Measurements from ENCODE around the gene ATRNL1. TPM values are rescaled to one million over a fixed set of nuclear protein-coding genes. Genes with fewer than 3 reads are reported as not detected.
"Not testable (repeated sequence)": the region's sequence is repeated elsewhere in the genome, so short reads cannot be mapped to it uniquely, and the experiment has no call there.

Gene ATRNL1
- total RNA-seq, 1 experiment from 2014 or later, result 28.7 TPM

DNA sequence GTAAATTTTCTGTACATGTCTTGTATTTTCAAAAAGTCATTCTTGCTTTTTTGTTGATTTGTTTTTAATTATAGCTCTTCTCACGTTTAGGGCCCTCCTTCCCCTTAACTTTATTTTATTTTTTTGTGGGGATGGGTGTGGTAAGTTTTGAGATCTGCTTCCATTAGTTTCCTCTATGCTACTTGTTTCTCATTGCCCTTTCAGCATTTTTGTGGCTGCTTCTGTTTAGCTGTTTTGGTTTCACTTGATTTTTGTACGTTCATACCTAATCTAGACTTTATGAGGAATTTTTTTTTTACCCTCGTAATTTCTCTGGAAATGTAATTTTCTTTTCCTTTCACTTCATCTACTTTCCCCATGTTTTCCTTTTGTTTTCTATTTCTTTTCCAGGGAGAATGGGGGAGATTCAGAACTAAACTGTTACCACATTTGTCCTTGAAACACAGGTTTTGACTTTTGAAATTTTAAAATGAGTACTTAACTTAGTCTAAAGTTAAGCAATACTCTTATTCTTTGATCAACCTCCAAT lies 80.8 kb downstream of the ATRNL1 start (continued):
- TF ChIP-seq, protein P1, sequence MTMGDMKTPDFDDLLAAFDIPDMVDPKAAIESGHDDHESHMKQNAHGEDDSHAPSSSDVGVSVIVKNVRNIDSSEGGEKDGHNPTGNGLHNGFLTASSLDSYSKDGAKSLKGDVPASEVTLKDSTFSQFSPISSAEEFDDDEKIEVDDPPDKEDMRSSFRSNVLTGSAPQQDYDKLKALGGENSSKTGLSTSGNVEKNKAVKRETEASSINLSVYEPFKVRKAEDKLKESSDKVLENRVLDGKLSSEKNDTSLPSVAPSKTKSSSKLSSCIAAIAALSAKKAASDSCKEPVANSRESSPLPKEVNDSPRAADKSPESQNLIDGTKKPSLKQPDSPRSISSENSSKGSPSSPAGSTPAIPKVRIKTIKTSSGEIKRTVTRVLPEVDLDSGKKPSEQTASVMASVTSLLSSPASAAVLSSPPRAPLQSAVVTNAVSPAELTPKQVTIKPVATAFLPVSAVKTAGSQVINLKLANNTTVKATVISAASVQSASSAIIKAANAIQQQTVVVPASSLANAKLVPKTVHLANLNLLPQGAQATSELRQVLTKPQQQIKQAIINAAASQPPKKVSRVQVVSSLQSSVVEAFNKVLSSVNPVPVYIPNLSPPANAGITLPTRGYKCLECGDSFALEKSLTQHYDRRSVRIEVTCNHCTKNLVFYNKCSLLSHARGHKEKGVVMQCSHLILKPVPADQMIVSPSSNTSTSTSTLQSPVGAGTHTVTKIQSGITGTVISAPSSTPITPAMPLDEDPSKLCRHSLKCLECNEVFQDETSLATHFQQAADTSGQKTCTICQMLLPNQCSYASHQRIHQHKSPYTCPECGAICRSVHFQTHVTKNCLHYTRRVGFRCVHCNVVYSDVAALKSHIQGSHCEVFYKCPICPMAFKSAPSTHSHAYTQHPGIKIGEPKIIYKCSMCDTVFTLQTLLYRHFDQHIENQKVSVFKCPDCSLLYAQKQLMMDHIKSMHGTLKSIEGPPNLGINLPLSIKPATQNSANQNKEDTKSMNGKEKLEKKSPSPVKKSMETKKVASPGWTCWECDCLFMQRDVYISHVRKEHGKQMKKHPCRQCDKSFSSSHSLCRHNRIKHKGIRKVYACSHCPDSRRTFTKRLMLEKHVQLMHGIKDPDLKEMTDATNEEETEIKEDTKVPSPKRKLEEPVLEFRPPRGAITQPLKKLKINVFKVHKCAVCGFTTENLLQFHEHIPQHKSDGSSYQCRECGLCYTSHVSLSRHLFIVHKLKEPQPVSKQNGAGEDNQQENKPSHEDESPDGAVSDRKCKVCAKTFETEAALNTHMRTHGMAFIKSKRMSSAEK (CRISPR knock-in tag; IDR thresholded peaks at IDR 0.05; ENCODE audit: borderline replicate concordance), result no peak

DNA sequence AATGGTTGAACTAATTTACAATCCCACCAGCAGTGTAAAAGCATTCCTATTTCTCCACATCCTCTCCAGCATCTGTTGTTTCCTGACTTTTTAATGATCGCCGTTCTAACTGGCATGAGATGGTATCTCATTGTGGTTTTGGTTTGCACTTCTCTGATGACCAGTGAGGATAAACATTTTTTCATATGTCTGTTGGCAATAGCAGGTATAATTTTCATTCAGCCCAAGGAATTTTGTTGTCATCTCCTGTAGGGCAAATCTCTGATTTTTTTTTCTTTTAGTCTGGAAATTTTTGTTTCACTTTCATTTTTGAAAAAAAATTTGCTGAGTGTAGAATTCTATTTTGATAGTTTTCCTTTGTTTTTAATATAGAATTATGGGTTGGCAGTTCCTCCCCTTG lies 114.1 kb downstream of the ATRNL1 start:
- H3K4me1 Mint-ChIP-seq; H3K27me3 Mint-ChIP-seq (ENCODE audit: low read depth); H3K36me3 Mint-ChIP-seq; H3K9me3 Mint-ChIP-seq; DNase-seq (ENCODE audit: low spot score); H3K4me3 Mint-ChIP-seq; ATAC-seq; CTCF ChIA-PET; POLR2A ChIA-PET: not testable (repeated sequence)
- H3K27ac Mint-ChIP-seq, result peak overlapping the region; percentile 64; the same call in 1 of the 2 replicates

DNA sequence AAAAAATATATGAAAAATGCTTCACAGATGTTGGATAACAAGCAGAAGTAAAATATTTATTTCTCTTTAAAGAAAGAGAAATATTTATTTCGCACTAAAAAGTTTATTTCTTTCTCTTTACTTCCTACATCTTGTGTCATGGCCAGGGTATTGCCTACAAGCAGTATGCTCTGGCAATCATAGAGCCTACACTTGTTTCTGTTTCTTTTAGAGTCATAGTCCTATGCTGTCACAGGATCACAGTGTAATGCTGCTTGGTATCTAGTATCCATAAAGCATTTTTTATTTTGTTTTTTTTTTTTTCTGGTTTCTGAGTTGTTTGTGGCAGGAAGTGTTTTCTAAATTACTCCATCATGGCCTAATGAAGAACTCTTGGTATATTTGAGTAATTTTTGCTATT lies 116.0 kb downstream of the ATRNL1 start:
- Mint-ChIP-seq H3K4me3 (no peak overlapping the region), H3K27me3 (ENCODE audit: low read depth) (no peaks in the 10 kb centered on the region), H3K36me3 (no peaks in the 10 kb centered on the region), H3K4me1 (no peaks in the 10 kb centered on the region), H3K27ac (no peak overlapping the region), H3K9me3 (0 out of 2 replicates have a peak, but pooled peaks cover 3% of the 10 kb centered on the region)
- POLR2A ChIA-PET, result no interaction called here
- ATAC-seq (no peak), DNase-seq (ENCODE audit: low spot score) (no peak)
- TF ChIP-seq OVOL2 (CRISPR knock-in tag; IDR thresholded peaks at IDR 0.05; ENCODE audit: borderline replicate concordance), result no peak
- TF ChIP-seq, protein P2, sequence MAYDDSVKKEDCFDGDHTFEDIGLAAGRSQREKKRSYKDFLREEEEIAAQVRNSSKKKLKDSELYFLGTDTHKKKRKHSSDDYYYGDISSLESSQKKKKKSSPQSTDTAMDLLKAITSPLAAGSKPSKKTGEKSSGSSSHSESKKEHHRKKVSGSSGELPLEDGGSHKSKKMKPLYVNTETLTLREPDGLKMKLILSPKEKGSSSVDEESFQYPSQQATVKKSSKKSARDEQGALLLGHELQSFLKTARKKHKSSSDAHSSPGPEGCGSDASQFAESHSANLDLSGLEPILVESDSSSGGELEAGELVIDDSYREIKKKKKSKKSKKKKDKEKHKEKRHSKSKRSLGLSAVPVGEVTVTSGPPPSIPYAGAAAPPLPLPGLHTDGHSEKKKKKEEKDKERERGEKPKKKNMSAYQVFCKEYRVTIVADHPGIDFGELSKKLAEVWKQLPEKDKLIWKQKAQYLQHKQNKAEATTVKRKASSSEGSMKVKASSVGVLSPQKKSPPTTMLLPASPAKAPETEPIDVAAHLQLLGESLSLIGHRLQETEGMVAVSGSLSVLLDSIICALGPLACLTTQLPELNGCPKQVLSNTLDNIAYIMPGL (CRISPR knock-in tag; IDR thresholded peaks at IDR 0.05), result no peak
- TF ChIP-seq, protein P3, sequence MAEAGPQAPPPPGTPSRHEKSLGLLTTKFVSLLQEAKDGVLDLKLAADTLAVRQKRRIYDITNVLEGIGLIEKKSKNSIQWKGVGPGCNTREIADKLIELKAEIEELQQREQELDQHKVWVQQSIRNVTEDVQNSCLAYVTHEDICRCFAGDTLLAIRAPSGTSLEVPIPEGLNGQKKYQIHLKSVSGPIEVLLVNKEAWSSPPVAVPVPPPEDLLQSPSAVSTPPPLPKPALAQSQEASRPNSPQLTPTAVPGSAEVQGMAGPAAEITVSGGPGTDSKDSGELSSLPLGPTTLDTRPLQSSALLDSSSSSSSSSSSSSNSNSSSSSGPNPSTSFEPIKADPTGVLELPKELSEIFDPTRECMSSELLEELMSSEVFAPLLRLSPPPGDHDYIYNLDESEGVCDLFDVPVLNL (CRISPR knock-in tag; IDR thresholded peaks at IDR 0.05; ENCODE audit: borderline replicate concordance, low read depth), result no peak
- CTCF ChIA-PET, result no interaction called here

DNA sequence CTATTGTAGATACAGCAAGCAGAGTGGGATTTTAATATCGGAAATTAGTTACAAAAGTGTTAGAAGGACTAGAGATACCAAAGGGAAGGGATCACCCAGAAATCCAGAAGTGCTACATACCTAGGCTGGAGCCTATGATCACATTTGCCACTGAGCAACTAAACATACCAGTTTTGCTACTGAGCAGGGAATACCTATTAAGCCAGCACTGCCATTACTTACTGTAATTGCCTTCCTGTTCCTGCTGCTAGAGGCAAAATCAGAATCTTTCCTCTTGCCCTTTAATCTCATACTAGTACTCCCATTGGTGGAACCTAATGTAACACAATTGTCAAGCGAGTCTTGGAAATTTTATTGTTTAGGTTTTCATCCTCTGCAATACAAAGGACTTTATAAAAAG lies 121.7 kb downstream of the ATRNL1 start:
- no peak overlapping the region for H3K27ac Mint-ChIP-seq
- no peaks in the 10 kb centered on the region for H3K4me1 Mint-ChIP-seq
- ChIA-PET POLR2A (no interaction called here), CTCF (no interaction called here)
- H3K4me3 Mint-ChIP-seq, result no peak overlapping the region
- H3K27me3 Mint-ChIP-seq (ENCODE audit: low read depth), result no peaks in the 10 kb centered on the region
- ATAC-seq (no peak), DNase-seq (ENCODE audit: low spot score) (no peak)
- H3K9me3 Mint-ChIP-seq, result 0 out of 2 replicates have a peak, but pooled peaks cover 3% of the 10 kb centered on the region
- no peaks in the 10 kb centered on the region for H3K36me3 Mint-ChIP-seq
- no peak for TF ChIP-seq TEAD1 (CRISPR knock-in tag; IDR thresholded peaks at IDR 0.05)
- TF ChIP-seq, protein P4, sequence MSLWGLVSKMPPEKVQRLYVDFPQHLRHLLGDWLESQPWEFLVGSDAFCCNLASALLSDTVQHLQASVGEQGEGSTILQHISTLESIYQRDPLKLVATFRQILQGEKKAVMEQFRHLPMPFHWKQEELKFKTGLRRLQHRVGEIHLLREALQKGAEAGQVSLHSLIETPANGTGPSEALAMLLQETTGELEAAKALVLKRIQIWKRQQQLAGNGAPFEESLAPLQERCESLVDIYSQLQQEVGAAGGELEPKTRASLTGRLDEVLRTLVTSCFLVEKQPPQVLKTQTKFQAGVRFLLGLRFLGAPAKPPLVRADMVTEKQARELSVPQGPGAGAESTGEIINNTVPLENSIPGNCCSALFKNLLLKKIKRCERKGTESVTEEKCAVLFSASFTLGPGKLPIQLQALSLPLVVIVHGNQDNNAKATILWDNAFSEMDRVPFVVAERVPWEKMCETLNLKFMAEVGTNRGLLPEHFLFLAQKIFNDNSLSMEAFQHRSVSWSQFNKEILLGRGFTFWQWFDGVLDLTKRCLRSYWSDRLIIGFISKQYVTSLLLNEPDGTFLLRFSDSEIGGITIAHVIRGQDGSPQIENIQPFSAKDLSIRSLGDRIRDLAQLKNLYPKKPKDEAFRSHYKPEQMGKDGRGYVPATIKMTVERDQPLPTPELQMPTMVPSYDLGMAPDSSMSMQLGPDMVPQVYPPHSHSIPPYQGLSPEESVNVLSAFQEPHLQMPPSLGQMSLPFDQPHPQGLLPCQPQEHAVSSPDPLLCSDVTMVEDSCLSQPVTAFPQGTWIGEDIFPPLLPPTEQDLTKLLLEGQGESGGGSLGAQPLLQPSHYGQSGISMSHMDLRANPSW (CRISPR knock-in tag; conservative IDR thresholded peaks at IDR 0.05; ENCODE audit: low read depth), result no peak
- TF ChIP-seq, protein P5, sequence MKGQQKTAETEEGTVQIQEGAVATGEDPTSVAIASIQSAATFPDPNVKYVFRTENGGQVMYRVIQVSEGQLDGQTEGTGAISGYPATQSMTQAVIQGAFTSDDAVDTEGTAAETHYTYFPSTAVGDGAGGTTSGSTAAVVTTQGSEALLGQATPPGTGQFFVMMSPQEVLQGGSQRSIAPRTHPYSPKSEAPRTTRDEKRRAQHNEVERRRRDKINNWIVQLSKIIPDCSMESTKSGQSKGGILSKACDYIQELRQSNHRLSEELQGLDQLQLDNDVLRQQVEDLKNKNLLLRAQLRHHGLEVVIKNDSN (CRISPR knock-in tag; IDR thresholded peaks at IDR 0.05), result no peak
- TF ChIP-seq, protein P6, sequence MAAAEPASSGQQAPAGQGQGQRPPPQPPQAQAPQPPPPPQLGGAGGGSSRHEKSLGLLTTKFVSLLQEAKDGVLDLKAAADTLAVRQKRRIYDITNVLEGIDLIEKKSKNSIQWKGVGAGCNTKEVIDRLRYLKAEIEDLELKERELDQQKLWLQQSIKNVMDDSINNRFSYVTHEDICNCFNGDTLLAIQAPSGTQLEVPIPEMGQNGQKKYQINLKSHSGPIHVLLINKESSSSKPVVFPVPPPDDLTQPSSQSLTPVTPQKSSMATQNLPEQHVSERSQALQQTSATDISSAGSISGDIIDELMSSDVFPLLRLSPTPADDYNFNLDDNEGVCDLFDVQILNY (CRISPR knock-in tag; IDR thresholded peaks at IDR 0.05), result no peak
- TF ChIP-seq NFE2L1 (CRISPR knock-in tag; IDR thresholded peaks at IDR 0.05), result no peak
- no peak for TF ChIP-seq ZNF671 (CRISPR knock-in tag; IDR thresholded peaks at IDR 0.05)
- TF ChIP-seq SMAD4 (CRISPR knock-in tag; IDR thresholded peaks at IDR 0.05), result no peak
- TF ChIP-seq ZNF232 (CRISPR knock-in tag; IDR thresholded peaks at IDR 0.05), result no peak
- TF ChIP-seq, protein P7, sequence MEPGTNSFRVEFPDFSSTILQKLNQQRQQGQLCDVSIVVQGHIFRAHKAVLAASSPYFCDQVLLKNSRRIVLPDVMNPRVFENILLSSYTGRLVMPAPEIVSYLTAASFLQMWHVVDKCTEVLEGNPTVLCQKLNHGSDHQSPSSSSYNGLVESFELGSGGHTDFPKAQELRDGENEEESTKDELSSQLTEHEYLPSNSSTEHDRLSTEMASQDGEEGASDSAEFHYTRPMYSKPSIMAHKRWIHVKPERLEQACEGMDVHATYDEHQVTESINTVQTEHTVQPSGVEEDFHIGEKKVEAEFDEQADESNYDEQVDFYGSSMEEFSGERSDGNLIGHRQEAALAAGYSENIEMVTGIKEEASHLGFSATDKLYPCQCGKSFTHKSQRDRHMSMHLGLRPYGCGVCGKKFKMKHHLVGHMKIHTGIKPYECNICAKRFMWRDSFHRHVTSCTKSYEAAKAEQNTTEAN (CRISPR knock-in tag; IDR thresholded peaks at IDR 0.05), result no peak
- TF ChIP-seq MYBL2 (CRISPR knock-in tag; IDR thresholded peaks at IDR 0.05), result no peak
- no peak for TF ChIP-seq ZNF138 (CRISPR knock-in tag; conservative IDR thresholded peaks at IDR 0.05)
- TF ChIP-seq, protein P8, sequence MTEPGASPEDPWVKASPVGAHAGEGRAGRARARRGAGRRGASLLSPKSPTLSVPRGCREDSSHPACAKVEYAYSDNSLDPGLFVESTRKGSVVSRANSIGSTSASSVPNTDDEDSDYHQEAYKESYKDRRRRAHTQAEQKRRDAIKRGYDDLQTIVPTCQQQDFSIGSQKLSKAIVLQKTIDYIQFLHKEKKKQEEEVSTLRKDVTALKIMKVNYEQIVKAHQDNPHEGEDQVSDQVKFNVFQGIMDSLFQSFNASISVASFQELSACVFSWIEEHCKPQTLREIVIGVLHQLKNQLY (CRISPR knock-in tag; IDR thresholded peaks at IDR 0.05), result no peak
